GM10266 (cell line): ENCODE results near the gene BPIFB6.

Experiments
- DNase-seq: peaks from one replicate; pipeline ENCODE4 v3.0.0; 2012; ENCODE audit errors: extremely low spot score
- CTCF ChIP-seq: IDR thresholded peaks from 2 replicates; pipeline ENCODE4 v1.5.1; 2012; ENCODE audit warnings: mild to moderate bottlenecking, low read depth; ENCODE audit not compliant: control insufficient read depth, insufficient read depth; ENCODE audit errors: missing control alignments

The BPIFB6 gene

GRCh38 chr20:33014336-33015113 lies 16.9 kb upstream of the BPIFB6 start:
- DNase-seq, result no peak

DNA sequence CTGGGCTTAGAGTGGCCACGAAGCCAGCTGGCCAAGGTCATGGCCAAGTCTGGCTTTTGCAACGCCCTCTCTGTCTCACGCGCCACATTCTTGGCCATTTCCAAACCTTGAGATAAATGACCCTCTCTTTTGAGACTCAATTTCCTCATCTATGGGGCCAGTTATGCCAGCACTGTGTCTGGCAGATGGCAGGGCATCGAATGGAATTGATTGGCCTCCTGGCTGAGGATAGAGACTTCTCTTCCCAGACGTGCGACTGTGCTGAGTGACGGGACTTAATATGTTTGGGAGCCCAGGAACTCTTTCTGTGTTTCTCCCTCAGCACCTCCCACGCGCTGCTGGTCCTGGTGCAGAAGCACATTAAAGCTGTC lies 16.3 kb upstream of the BPIFB6 start:
- DNase-seq, result no peak
- no peak for TF ChIP-seq CTCF

More at GRCh38 chr20:33014336-33015113, 16.9 kb upstream of the BPIFB6 start:
- no peak for TF ChIP-seq CTCF

GRCh38 chr20:33015700-33016580 lies 15.5 kb upstream of the BPIFB6 start:
- DNase-seq, result no peak
- no peak for TF ChIP-seq CTCF

DNA sequence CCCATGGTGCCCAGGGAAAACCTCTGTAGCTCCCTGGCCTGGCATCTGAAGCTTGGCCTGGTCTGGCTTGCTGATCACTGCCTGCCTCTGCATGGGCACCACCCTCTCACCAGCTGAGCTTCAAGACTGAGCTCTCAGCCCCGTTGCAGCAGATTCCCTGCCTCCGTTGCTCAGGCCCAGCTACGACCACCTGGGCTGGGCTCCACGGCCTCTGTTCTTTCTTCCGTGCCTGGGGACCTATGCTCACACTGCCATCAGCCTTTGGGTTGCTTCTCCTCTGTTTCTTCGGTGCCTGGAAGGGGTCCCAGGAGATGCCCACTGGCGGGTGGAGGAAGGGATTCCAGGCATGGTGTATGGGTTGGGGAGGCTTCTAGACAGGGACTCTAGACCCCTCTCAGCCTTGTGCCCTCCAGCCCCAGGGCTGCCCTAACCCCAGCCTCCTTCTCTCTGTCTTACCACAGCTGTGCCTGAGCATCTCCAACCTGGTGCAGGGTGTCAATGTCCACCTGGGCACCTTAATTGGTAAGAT lies 14.8 kb upstream of the BPIFB6 start:
- no peak for DNase-seq
- no peak for TF ChIP-seq CTCF

- no peak for DNase-seq
These were observed 13.9 kb upstream of the BPIFB6 start for GRCh38 chr20:33017542-33017941.

GRCh38 chr20:33018169-33018931 lies 13.1 kb upstream of the BPIFB6 start:
- DNase-seq, result no peak
- no peak for TF ChIP-seq CTCF

More at GRCh38 chr20:33017542-33017941, 13.9 kb upstream of the BPIFB6 start:
- TF ChIP-seq CTCF, result no peak
